Vagina (tissue), 2 donors: Measurements from ENCODE around the gene SERPINE3.

ENCODE experiments used
- POLR2A ChIP-seq, 2 donors: fragments of 450-650 bp; IDR thresholded peaks; one replicate each; pipeline ENCODE4 v1.6.1; 2017; ENCODE audit warnings: antibody characterized with exemption in 2 of 2, mild to moderate bottlenecking in 2 of 2, moderate library complexity in 2 of 2
- TF ChIP-seq, protein P1 (sequence below), 3 experiments: fragments of 450-650 bp in 2 of 3; fragments of 200-600 bp in 1 of 3; sonication (generic) in 1 of 3; IDR thresholded peaks; one replicate each; pipeline ENCODE4 v1.5.1; 2017 to 2019; ENCODE audit warnings: antibody characterized with exemption in 3 of 3, mild to moderate bottlenecking in 2 of 3, moderate library complexity in 2 of 3

GRCh38 chr13:51322826-51323225 lies 16.7 kb upstream of the SERPINE3 start:
- TF ChIP-seq POLR2A (IDR thresholded peaks at IDR 0.05), result no peak
- TF ChIP-seq, protein P1, sequence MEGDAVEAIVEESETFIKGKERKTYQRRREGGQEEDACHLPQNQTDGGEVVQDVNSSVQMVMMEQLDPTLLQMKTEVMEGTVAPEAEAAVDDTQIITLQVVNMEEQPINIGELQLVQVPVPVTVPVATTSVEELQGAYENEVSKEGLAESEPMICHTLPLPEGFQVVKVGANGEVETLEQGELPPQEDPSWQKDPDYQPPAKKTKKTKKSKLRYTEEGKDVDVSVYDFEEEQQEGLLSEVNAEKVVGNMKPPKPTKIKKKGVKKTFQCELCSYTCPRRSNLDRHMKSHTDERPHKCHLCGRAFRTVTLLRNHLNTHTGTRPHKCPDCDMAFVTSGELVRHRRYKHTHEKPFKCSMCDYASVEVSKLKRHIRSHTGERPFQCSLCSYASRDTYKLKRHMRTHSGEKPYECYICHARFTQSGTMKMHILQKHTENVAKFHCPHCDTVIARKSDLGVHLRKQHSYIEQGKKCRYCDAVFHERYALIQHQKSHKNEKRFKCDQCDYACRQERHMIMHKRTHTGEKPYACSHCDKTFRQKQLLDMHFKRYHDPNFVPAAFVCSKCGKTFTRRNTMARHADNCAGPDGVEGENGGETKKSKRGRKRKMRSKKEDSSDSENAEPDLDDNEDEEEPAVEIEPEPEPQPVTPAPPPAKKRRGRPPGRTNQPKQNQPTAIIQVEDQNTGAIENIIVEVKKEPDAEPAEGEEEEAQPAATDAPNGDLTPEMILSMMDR (IDR thresholded peaks at IDR 0.05), result no peak
